Gastroesophageal sphincter (tissue), 4 donors: Measurements from ENCODE around the gene MPRIP. TPM values are rescaled to one million over a fixed set of nuclear protein-coding genes. Genes with fewer than 3 reads are reported as not detected.

Experiments
- ATAC-seq: fragments of 150-250 bp; one replicate; pipeline ENCODE4 v1.9.1; 2016; ENCODE audit warnings: mild to moderate bottlenecking, moderate library complexity
- H3K27ac ChIP-seq, 4 donors: fragments of 200-600 bp; sonication (generic) in 3 of 4; 1 replicate in 3 of 4; 2 replicates in 1 of 4; pipeline ENCODE4 v1.5.1; 2016 to 2019
- H3K27me3 ChIP-seq: fragments of 200-600 bp; sonication (generic); one replicate; pipeline ENCODE4 v1.5.1; 2019
- H3K36me3 ChIP-seq, 2 donors: fragments of 200-600 bp; sonication (generic); one replicate each; pipeline ENCODE4 v1.5.1; 2019; ENCODE audit warnings: control low read depth in 1 of 2
- H3K4me1 ChIP-seq, 3 donors: fragments of 200-600 bp; sonication (generic); 1 replicate in 2 of 3; 2 replicates in 1 of 3; pipeline ENCODE4 v1.5.1; 2016 to 2019; ENCODE audit warnings: control low read depth in 2 of 3
- H3K4me3 ChIP-seq, 2 donors: fragments of 200-600 bp; sonication (generic); one replicate each; pipeline ENCODE4 v1.5.1; 2019; ENCODE audit warnings: mild to moderate bottlenecking in 1 of 2, moderate library complexity in 1 of 2
- H3K9me3 ChIP-seq, 3 donors: fragments of 200-600 bp; sonication (generic); one replicate each; pipeline ENCODE4 v1.5.1; 2017 to 2019; ENCODE audit warnings: control low read depth in 2 of 3
- CTCF ChIP-seq, 4 experiments: fragments of 200-600 bp in 2 of 4; fragments of 450-650 bp in 2 of 4; sonication (generic) in 1 of 4; IDR thresholded peaks; one replicate each; pipeline ENCODE4 v1.5.1; 2017 to 2019; ENCODE audit warnings: antibody characterized with exemption in 4 of 4, mild to moderate bottlenecking in 2 of 4, moderate library complexity in 2 of 4
- EP300 ChIP-seq: sonication (generic); formaldehyde crosslinking; IDR thresholded peaks from one replicate; pipeline ENCODE4 v1.6.1; 2017; ENCODE audit warnings: antibody characterized with exemption, mild to moderate bottlenecking
- POLR2A ChIP-seq, 2 donors: fragments of 450-650 bp; IDR thresholded peaks; one replicate each; pipeline ENCODE4 v1.6.1; 2017; ENCODE audit warnings: antibody characterized with exemption in 2 of 2, mild to moderate bottlenecking in 2 of 2, moderate library complexity in 1 of 2
- POLR2AphosphoS5 ChIP-seq: sonication (generic); formaldehyde crosslinking; IDR thresholded peaks from one replicate; pipeline ENCODE4 v1.6.1; 2017; ENCODE audit warnings: antibody characterized with exemption
- WGBS, 2 donors: methylation state at CpG; one replicate each; pipeline ENCODE4 v1.1.5; 2018; ENCODE audit warnings: low coverage in 1 of 2; 5-methylcytosine and 5-hydroxymethylcytosine counted together
- total RNA-seq, 4 donors: library from RNA; depleted of rRNA; stranded (reverse); fragments of >200 nt; gene quantifications; one replicate each; pipeline ENCODE4 v1.1.0, GENCODE V29; 2016

MPRIP gene
- total RNA-seq, 4 donors from 2014 or later = 113 to 233 (median 155) TPM

- no peak for TF ChIP-seq POLR2AphosphoS5
- TF ChIP-seq POLR2A (IDR thresholded peaks at IDR 0.05) = no peak
- TF ChIP-seq EP300 = no peak
- no peak for TF ChIP-seq CTCF (IDR thresholded peaks at IDR 0.05)
- Histone ChIP-seq H3K9me3 (no peaks in the 10 kb centered on the region), H3K27me3 (no peaks in the 10 kb centered on the region), H3K27ac (peak overlapping the region in 3 of 4 donors; percentile 24 to 63 (median 44)), H3K4me1 (peaks cover 2 to 93% (median 34%) of the 10 kb centered on the region in 3 donors), H3K36me3 (no peaks in the 10 kb centered on the region), H3K4me3 (no peak overlapping the region)
- ATAC-seq = no peak
- no CpG with 5 or more reads among the region's 3 CpGs for WGBS, 2 donors
Measured at GRCh38 chr17:17120701-17121100, 78.4 kb downstream of the MPRIP start.

GRCh38 chr17:17121162-17121561, 78.9 kb downstream of the MPRIP start:
- ATAC-seq = no peak
- 52 to 62% methylated on average over 6 to 7 of the region's 8 CpGs for WGBS, 2 donors
- H3K27ac ChIP-seq = peak overlapping the region in 3 of 4 donors; percentile 24 to 63 (median 44)

GRCh38 chr17:17122781-17123483, 80.7 kb downstream of the MPRIP start:
- Histone ChIP-seq H3K4me3 (no peak overlapping the region), H3K9me3 (no peaks in the 10 kb centered on the region), H3K36me3 (peaks cover 0 to 16% of the 10 kb centered on the region in 2 donors), H3K27me3 (no peaks in the 10 kb centered on the region), H3K4me1 (peaks cover 2 to 95% (median 36%) of the 10 kb centered on the region in 3 donors), H3K27ac (no peak overlapping the region)
- TF ChIP-seq EP300 (no peak), POLR2A (IDR thresholded peaks at IDR 0.05) (no peak), POLR2AphosphoS5 (no peak), CTCF (IDR thresholded peaks at IDR 0.05) (no peak)
- ATAC-seq = no peak
- 72 to 83% methylated on average over 10 of the region's 10 CpGs for WGBS, 2 donors

More at GRCh38 chr17:17121162-17121561, 78.9 kb downstream of the MPRIP start:
- Histone ChIP-seq H3K36me3 (no peaks in the 10 kb centered on the region), H3K9me3 (no peaks in the 10 kb centered on the region), H3K27me3 (no peaks in the 10 kb centered on the region), H3K4me3 (no peak overlapping the region), H3K4me1 (peaks cover 2 to 93% (median 34%) of the 10 kb centered on the region in 3 donors)
- TF ChIP-seq CTCF (IDR thresholded peaks at IDR 0.05) (no peak), EP300 (no peak), POLR2AphosphoS5 (no peak), POLR2A (IDR thresholded peaks at IDR 0.05) (no peak)

GRCh38 chr17:17124341-17124740, 82.1 kb downstream of the MPRIP start:
- ATAC-seq = no peak
- Histone ChIP-seq H3K36me3 (peaks cover 0 to 30% of the 10 kb centered on the region in 2 donors), H3K27ac (no peak overlapping the region), H3K4me1 (peaks cover 2 to 94% (median 23%) of the 10 kb centered on the region in 3 donors), H3K9me3 (no peaks in the 10 kb centered on the region), H3K4me3 (no peak overlapping the region), H3K27me3 (no peaks in the 10 kb centered on the region)
- no peak for TF ChIP-seq POLR2A (IDR thresholded peaks at IDR 0.05)
- no peak for TF ChIP-seq CTCF (IDR thresholded peaks at IDR 0.05)
- TF ChIP-seq POLR2AphosphoS5 = no peak
- TF ChIP-seq EP300 = no peak
- WGBS, 2 donors = 80 to 88% methylated on average over 1 to 2 of the region's 3 CpGs
